Inflammatory macrophage treated with lipopolysaccharide for 4 hours (primary cell): Measurements from ENCODE around the gene MTA1.
A peak's percentile ranks its signal among the peaks of the same experiment; 100 is the strongest.

Source experiments
- DNase-seq: peaks from one replicate; pipeline ENCODE4 v3.0.0-alpha.2; 2020

Gene MTA1

DNA sequence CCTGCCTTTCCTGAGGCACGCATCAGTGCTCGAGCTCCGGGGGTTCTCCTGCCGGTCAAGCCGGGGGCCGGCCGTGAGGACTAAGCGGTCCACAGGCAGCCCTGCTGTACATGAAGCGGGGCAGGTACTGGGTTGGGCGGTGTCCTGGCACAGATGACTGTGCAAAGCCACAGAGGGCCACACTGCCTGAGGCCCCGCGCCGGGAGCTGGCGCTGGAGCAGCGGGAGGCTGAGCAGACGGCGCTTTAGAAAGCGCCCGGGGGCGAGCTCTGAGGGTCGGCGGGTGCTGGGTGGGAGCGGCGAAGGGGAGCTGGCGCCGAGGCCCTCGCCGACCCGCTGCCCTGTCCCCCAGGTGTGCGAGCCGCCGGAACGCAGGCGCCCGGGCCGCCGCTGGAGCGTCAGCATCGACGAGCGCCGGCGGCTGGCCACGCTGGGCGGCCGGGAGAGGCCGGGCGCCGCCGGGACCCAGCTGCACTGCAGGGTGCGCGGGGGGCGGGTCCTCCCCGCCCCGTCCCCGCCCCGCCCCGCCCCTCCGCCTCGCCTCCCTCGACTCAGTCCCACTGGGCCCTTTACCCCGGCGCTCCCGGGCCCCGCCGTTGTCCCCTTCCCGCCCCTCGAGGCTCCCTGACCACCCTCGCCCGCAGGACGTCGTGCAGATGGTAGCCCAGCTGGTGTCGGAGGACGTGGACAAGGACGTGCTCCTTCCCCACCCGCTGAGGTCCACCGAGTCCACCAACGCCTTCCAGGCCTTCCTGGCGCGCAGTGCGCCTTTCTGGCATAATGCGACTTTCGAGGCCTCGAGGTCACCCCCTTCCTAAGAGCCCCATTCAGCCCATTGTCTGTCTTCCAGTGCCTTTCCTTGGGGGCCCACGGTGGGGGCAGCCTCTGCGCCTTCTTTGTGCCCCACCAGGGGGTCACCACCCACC is 8.3 kb upstream of the MTA1 start:
- peak; percentile 46 for DNase-seq

DNA sequence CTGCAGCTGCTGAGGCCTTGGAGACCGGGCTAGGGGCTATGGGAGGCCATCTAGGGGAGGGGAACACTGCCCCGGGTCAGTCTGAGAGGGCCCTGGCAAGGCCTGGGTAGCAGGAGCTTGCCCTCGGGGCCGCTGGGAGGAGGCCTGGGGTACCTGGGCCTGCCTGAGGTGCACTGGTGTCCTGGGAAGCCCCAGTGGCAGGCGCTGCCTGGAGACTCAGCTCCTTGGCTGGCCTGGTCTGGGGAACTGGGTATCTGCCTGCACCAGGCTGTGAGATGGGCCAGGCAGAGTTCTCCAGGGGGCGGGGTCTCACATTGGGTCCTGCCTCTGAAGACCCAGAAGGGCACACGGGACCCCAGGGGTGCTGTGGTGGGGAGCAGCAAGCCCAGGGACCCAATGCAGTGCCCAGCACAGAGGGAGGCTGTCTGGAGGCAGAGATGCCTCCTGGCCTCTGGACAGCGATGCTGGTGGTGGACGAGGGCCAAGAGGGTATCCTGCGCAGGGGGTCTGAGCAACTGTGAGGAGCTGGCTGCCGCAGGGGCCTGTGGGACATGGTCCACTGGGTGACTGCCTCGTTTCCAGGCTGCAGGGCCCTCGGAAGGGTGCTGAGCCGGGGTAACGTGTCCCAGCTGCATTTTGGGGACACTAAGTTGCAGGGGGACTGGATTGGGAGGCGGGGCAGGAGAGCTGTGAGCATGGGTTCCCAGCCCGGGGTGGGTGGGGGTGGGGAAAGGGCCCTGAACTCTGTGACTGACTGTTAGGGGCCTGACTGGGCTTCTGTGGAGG is 7.4 kb upstream of the MTA1 start:
- no peak for DNase-seq

DNA sequence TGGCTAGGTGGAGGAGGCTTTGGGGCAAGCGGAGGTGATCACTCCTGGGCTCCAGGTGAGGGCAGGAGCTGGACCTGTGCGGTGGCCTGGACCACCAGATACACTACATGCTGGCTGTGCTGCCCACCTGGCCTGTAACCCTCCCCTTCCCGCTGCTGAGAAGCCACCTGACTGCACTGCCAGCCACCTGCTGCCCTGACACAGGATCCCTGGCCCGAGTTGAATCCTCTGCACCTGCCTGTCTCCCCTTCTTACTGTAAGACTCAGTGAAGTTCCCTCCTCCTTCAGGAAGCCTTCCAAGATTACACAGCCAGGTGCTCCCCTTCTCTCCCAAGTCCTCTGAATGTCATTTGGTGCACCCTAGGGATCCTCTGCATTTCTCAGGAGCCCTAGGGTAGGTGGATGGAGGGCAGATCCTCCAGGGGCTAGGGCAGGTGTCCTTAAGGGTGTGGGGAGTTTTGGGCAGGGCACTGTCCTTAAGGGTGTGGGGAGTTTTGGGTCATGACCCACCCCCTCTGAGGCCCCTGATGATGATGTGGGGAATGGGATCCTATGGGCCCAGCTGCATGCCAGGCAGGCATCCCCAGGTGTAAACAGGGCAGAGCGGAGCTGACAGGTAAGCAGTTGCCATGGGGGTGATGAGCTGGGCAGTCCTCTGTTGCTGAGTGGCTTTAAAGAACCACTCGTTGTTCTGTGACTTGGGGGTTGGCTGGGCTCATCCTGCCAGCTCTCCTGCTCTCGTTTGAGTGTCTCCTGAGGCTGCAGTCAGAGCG is 6.7 kb upstream of the MTA1 start:
- no peak for DNase-seq

DNA sequence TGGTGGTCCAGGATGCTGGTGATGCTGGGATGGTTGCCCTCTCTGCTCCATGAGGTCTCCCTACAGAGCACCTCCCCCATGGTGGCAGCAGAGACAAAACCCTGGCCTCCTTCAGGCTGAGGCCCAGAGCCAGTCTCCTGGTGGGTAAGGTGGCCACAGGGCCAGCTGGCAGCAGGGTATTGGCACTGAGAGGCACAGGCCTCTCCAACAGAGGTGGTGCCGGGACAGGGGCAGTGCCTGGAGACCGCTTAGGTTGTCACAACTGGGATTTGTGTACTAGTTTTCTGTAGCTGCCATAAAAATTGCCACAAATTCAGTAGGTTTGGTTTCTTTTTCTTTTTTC is 6.1 kb upstream of the MTA1 start:
- DNase-seq: no peak

DNA sequence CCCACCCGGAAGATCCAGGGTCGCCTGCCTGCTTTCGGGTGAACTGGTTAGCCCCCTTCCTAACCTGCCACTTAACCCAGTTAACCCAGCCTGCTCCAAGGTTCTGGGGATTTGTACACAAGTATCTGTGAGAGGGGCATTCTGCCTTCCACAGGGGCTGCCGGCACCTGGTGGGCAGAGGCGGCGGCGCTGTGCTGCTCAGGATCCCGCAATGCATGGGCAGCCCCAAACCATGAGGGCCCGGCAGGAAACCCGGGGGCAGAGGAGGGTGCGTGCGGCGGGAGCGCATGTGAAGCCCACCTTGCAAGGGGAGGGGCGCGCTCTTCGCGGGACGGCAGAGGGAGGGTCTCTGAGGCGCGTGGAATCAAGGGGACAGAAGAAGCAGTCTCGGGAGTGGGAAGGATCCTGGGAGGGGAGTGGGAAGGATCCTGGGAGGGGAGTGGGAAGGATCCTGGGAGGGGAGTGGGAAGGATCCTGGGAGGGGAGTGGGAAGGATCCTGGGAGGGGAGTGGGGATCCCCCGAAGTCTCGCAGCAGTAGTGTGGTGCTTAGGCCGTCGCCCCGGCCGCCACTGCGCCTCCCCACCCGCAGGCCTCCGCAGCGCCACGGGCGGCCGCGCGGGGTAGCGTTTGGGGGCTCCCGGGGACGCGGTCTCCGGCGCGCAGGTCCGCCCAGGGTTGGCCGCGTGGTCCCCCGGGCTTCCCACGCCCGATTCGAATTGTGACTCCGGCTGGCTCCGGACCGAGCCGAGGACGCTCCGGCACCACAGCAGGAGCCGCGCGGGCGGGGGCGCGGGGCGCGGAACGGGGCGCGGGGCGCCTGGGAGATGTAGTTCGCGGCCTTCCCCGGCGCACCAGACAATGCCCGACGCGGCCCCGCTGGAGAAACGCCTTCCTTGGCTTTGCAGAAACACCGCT is 4.9 kb upstream of the MTA1 start:
- DNase-seq: peak; percentile 45

DNA sequence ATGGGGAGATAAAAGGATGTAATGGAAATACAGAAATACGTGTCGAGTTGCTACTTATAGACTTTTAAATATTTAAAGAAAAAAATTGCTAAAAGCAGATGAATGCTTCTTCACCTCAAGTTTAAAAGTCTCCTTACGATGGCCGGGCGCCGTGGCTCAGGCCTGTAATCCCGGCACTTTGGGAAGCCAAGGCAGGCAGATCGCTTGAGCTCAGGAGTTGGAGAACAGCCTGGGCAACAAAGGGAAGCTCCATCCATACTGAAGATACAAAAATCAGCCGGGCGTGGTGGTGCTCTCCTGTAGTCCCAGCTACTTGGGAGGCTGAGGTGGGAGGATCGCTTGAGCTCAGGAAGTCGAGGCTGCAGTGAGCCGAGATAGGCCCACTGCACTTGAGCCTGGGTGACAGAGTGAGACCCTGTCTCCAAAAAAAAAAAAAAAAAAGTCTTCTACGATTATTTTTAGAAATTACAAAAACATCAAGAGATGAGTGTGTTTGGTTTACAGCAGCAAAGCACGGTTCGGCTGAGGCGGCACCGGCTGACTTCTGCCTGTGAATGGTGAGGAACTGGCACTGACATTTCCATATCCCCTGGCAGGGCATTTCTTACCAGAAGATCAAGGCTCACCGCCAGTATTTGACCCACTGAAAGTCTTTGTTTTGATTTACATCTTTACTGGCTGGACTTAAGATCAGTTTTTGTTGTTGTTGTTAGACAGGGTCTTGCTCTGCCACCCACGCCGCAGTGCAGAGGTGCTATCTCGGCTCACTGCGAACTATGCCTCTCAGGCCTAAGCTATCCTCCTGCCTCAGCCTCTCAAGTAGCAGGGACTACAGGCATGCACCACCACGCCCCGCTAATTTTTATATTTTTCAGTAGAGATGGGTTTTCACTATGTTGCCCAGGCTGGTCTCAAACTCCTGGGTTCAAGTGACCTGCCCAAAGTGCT is 3.9 kb upstream of the MTA1 start:
- no peak for DNase-seq

DNA sequence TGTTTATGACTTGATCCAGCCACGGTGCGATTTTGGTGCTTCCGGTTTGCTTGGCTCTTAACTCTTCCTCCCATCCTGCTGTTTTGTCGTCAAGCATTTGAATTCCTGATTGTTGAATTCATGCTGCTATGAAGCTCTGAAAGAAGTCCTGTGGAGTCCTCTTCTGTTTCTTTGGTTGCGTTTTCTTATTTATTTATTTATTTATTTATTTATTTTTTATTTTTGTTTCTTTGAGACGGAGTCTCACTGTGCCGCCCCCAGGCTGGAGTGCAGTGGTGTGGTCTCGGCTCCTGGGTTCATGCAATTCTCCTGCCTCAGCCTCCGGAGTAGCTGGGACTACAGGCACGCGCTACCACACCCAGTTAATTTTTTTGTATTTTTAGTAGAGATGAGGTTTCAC is 3.0 kb upstream of the MTA1 start:
- DNase-seq: no peak

DNA sequence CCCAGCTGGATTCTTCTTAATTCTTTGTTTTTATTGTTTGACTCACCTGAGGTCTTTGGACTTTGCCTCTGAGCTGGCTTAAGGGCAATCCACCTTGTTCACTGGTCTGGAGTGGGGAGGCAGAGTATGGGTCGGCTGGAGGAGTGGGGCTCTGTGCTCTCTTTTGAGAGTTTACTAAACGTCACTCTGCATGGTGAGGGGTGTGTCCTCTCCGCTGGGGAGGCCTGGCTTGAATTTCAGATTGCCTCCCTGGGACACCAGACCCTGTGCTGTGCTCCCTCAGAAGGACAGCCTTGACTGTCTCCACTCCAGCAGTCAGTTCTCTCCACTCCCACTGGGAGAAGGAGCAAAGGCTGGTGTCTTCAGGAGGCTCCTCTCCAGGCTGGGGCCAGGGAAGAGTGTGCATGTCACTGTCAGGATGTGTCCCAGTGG is 1.9 kb upstream of the MTA1 start:
- no peak for DNase-seq

DNA sequence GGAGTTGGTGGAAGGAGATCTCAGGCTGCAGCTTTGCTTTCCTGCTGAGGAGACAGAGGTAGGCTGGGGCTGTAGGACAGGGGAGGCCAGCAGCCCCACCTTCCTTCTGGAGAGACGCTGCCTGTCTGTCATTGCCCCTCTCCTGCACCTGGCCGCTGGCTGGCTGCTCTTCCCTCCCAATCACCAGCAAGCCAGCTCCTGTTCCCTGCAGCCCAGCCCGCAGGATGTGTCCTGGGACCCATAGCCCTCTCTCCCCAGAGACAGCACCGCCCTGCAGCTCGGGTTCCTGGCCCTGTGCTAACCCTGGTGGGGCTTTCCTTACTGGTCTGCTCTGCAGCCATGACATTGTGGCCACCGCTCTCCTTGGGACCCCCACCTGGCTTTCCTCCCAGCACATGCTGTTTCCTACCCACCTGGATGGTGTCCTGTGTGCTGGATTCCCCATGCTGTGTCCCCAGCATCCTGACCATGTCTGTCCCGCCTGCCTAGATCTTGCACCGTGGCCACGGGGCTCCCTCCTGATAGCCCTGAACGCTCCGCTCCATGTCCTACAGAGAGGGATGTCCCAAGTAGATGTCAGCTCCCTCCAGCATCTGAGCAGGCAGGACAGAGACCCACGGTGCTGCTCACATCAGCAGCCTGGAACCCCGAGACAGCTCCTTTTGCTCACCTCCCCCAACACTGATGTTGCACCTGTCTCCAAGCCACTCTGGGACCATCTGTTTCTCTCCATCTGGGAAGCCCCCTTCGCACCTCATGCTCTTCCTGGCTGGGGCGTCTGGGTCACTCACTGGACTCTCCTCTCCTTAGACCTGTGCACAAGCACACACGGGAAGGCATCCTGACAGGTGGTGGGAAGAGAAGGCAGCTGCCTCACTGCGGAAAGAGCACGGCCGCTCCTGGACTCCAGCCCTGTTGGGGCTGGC is 1.1 kb upstream of the MTA1 start:
- no peak for DNase-seq

DNA sequence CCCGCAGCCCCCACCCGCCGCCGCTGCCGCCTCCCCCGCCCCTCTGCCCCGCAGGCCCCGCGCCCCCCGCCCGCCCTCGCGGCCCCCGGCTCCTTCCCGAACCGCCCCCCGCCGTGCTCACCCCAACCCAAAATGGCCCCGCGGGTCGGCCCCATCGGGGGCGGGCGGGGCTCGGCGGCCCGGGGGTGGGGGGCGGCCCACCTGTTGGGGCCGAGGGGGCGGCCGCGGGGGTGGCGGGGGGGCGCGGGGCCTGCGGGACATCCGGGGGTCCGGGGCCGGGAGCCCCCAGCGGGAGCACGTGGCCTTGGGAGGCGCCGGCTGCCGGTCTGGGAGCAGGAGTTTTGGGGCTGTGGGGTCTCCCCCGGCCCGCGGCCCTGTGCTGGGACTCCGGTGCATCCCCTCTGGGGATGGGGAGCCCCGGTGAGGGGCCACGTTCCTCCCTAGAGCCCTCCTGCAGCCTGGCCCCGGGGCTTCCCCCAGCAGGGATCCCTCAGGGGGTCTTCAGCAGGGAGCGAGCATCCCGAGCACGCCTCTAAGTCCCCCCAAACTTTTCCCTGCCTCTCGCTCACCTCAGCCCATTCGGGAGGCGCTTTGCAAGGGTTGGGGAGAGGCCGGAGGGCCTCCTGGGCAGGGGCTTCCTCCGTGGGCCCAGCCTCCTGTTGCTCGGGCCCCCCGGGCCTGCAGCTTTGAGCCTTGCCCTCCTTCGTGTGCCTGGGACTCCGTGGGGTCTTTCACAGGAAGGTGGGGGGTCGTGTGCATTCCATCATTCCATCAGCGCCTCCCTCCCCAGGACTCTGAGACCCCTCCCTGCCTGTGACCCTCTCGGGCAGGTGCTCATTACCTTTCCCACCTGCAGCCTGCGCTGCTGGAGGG is 710 bp downstream of the MTA1 start:
- no peak for DNase-seq

DNA sequence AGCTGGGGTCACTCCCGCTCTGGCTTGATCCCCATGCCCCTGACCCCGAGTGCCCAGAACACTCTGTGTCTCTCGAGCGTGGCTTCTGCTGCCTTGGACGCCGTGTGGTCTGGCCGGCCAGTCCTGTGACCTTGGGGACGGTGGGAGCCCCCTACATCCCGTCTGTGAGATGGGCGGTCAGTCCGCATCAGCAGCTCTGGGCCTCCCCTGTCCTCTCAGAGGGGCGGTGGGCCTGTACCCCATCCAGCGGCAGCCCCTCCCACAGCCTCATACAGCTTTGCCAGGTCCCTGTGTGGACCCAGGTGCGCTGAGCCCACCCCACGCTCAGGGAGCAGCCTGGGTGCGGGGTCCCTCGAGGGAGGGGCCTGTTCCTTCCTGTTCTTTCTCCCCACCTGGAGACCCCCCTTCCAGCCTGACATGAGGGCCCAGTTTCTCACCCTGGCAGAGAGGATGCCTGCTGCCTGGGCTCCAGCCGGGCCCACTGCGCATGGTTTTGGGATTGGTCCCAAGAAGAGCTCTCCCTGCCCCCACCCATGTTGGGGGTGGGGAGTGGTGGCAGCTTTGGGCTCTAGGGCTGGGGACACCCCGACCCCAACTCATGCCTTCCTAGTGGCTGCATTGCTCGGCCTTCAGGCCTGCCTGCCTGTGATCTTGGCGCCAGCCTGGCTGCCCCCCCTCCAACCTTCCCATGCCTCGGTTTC is 1.5 kb downstream of the MTA1 start:
- DNase-seq: no peak

DNA sequence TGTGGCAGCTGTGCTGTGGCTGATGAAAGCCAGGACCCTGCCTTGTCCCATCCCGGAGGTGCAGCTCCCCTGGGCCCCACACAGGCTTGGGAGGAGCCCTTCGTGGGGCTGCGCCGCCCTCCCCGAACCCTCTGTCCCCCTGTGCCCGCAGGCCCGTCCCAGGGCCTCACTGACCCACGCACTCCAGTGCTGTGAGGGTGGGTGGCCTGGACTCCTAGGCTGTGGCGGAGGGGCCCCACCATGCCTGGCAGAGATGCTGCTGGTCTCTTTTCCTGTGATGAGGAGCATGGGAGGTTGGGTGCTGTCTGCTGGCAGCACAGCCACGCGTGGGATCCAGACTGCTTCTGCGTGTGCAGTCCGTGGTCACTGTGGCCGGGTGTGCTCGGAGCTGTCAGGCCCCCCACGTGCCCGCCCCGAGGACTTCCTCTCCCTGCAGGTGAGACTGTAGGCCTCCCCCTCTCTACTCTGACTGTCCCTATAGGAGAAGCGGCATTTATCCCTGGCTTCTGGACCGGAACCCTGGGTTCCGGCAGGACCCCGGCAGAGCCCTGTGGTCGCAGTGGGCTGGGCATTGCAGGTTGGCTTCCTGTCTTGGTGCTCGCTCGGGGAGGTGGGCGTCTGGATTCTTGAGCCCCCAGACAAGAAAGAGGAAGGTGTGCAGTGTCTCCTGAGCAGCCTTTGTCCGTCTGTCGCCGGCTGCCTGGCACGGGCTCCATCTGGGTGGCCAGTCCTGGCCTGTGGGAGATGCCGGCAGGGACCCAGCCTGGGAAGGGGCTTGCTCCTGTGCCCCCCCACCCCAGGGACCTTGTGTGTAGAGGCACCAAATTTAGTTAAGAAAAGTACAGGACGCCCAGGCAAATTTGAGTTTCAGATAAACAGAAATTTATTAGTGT is 2.3 kb downstream of the MTA1 start:
- DNase-seq: no peak

DNA sequence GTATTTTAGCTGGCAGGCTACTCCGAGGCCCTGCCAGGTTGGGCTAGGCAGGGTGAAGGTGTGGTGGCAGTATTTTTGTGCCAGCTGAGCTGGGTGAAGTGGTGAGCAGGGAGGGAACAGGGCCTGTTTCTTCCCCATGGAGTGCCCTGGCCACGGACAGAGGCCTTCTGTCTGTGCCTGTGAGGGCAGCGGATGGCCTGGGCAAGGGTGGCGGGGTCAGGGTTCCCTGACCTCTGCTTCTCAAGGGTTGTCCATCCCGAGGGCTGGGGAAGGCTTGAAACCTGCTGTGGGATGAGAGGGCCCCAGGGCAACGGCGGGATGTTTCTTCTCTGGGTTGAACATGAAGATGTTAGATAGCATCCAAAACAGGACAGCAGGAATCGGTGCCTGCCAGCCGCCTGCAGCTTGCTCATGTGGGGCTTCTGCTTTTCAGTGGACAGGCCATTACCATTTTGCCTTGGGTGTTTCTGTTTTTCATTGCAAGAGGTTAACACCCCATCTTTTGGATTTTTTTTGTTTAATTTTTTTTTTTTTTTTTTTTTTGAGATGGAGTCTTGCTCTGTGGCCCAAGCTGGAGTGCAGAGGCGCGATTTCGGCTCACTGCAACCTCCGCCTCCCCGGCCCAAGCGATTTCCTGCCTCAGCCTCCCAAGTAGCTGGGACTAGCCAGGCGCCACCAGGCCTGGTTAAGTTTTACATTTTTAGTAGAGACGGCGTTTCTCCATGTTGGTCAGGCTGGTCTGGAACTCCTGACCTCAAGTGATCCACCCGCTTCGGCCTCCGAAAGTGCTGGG is 3.3 kb downstream of the MTA1 start:
- DNase-seq: no peak

DNA sequence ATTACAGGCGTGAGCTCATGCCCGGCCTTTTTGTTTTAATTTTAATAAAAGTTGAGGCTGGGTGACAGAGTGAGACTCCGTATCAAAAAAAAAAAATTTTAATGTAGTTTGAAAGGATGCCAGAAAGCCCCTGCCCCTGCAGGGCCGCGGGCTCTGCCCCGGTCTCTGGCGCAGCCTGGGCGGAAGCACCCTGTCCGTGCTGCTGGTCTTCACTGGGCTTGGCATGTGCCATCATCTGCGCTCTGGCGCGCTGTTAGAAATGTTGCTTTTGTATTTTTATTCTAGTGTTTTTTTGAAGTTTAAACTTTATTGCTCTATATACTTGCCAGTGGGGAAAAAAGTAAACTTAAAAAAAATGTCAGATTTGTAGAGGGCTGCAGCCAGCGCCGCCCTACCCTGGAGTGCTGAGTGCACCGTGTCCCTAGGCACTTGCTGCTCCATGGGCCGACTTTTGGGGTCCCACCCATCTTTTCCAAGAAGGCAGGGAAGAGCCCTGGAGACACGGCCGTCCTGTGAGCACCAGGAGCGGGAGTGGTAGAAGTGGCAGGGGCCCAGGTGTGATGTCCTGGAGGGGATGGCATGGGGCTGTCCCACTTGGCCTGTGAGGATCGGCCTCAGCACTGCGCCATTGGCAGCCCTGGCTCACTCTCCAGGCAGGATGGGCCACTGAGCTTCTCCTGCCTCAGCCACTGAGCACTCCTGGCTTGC is 4.0 kb downstream of the MTA1 start:
- no peak for DNase-seq

DNA sequence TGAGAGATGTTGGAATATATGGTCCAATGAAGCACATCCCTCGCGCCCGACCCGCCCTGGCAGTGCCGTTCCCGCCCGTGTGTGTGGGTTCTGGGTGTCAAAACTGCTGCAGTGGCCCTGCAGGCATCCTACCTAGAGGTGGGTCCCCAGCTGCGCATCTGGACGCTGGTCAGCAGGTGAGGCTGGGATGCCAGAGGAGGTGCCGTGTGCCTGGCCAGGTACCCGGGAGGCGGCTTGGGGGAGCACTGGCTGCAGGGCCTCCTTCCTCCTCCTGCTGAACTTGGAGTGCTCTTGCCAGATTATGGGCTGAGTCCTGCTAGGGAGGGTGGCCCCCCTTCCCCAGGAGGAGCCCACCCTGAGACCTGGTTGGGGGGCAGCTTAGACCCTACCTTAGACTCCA is 5.2 kb downstream of the MTA1 start:
- no peak for DNase-seq

DNA sequence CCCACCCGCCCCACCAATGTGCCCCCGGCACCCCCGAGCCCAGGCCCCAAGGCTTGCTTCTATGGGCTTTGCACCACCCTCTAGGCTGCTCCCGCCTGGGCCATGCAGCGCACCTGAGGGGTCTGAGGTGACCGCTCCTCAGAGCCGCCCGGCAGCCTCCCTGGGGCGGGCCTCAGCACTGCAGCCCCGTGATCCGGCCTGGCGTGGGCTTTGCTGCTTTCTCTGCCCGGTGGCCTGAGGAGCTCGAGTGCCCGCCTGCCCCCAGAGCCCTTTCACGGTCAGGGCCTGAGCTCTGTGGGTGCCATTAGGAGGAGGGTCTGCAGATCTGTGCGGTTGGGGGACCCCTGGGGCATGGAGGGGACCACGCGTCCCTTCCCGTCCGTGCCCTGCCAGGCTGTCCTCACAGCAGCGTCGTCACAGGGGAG is 6.2 kb downstream of the MTA1 start:
- DNase-seq: no peak
